ENCODE results near the gene AQP5.
"Not testable (repeated sequence)": the region's sequence is repeated elsewhere in the genome, so short reads cannot be mapped to it uniquely, and the experiment has no call there.

Gene AQP5

DNA sequence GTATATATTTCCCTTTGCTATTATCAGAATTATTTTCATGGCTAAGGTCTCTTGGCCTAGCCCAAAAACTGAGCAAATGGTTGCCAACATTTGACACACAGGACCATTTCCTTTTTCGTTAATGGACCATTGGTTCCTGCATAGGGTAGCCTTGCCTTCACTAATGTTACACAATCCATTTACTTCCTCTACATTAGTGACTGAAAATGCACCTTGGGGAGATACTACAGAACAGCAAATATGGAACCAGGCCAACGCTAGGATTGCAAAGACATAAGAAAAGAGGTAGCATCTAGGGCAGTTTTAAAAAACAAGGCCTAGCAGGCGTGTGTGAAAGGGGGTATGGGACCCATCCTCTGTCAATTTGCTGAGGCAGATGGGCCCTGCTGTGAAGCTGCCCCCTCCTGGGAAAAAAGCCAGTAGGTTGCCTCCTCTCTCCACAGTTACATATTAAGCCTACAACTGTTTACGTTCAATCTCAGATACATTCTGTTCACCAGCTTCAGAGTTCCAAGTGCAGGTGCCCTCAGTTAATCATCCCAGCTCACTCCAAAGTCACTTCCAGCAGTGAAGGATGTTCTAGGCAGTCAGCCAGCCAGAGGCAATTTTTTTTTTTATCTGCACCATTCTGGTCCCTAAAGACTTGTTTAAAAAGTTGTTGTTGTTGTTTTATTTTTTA is 26.1 kb downstream of the AQP5 start:
- no peak overlapping the region for H3K4me3 ChIP-seq (ENCODE audit: low read depth, low read length)
- TF ChIP-seq, protein P1, sequence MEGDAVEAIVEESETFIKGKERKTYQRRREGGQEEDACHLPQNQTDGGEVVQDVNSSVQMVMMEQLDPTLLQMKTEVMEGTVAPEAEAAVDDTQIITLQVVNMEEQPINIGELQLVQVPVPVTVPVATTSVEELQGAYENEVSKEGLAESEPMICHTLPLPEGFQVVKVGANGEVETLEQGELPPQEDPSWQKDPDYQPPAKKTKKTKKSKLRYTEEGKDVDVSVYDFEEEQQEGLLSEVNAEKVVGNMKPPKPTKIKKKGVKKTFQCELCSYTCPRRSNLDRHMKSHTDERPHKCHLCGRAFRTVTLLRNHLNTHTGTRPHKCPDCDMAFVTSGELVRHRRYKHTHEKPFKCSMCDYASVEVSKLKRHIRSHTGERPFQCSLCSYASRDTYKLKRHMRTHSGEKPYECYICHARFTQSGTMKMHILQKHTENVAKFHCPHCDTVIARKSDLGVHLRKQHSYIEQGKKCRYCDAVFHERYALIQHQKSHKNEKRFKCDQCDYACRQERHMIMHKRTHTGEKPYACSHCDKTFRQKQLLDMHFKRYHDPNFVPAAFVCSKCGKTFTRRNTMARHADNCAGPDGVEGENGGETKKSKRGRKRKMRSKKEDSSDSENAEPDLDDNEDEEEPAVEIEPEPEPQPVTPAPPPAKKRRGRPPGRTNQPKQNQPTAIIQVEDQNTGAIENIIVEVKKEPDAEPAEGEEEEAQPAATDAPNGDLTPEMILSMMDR (IDR thresholded peaks at IDR 0.05; ENCODE audit: borderline replicate concordance, insufficient read depth, low read depth, low read length) = no peak

DNA sequence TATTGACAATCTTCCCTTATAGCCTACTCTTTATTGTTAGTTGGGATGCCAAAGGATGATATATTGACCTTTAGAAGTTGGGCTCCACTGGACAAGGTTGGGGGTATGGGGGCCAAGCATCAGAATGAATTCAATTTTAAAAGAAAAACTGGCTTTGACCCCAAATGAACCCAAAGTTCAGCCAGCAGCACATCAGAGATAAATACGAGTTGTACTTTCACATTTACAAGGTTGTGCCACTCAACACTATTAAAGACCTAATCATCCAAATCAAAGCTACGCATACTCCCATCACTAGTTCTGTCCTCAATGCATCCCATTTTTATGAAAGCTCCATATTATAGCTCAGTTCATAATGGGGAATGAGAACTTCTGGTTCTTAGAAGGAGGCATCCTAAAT is 27.7 kb downstream of the AQP5 start:
- H3K4me3 ChIP-seq (ENCODE audit: low read depth, low read length) = not testable (repeated sequence)

GRCh38 chr12:49990273-49990672 is 28.6 kb downstream of the AQP5 start:
- TF ChIP-seq, protein P1 (IDR thresholded peaks at IDR 0.05; ENCODE audit: borderline replicate concordance, insufficient read depth, low read depth, low read length) = no peak

DNA sequence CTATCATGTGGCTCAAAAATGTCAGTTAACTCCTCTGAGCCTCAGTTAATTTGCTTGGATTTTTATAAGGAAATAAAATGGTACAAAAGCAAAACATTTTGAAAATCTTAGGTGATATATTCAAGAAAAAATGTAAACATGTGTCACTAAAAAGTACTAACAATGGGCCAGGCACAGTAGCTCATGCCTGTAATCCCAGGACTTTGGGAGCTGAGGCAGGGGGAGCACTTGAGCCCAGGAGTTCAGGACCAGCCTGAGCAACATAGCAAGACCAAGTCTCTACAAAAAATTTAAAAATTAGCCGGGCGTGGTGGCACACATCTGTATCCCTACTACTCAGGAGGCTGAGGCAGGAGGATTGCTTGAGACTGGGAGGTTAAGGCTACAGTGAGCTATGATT is 36.8 kb downstream of the AQP5 start:
- TF ChIP-seq, protein P1 (IDR thresholded peaks at IDR 0.05; ENCODE audit: borderline replicate concordance, insufficient read depth, low read depth, low read length) = no peak
- no peak overlapping the region for H3K4me3 ChIP-seq (ENCODE audit: low read depth, low read length)

More at GRCh38 chr12:49990273-49990672, 28.6 kb downstream of the AQP5 start:
- no peak overlapping the region for H3K4me3 ChIP-seq (ENCODE audit: low read depth, low read length)

DNA sequence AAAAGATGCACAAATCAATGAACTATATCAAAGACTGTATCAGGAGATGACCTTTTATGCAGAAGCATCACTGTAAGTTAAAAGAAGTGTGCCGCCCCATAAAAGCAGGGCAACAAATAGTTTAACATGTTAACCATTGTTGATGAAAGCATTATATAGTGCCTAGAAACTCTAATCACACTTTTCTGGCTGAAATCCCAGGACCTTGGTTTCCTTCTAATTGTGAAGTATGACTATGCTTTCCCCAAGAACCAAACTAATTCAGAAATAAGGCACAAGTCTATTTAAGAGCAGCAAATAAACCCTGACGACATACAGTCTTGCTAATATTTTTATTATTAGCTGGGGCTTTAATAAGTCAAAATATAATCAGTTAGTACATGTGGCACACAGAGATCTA is 41.9 kb downstream of the AQP5 start:
- TF ChIP-seq, protein P1 (IDR thresholded peaks at IDR 0.05; ENCODE audit: borderline replicate concordance, insufficient read depth, low read depth, low read length) = no peak
- no peak overlapping the region for H3K4me3 ChIP-seq (ENCODE audit: low read depth, low read length)

GRCh38 chr12:50004696-50005095 is 43.0 kb downstream of the AQP5 start:
- H3K4me3 ChIP-seq (ENCODE audit: low read depth, low read length) = no peak overlapping the region
- TF ChIP-seq, protein P1 (IDR thresholded peaks at IDR 0.05; ENCODE audit: borderline replicate concordance, insufficient read depth, low read depth, low read length) = no peak

- H3K4me3 ChIP-seq (ENCODE audit: low read depth, low read length) = no peak overlapping the region
- TF ChIP-seq, protein P1 (IDR thresholded peaks at IDR 0.05; ENCODE audit: borderline replicate concordance, insufficient read depth, low read depth, low read length) = no peak
These were observed 43.5 kb downstream of the AQP5 start for GRCh38 chr12:50005175-50005574.
